Muscle of back (tissue), 11 donors: ENCODE results near the gene TMEM30B. TPM values are rescaled to one million over a fixed set of nuclear protein-coding genes. Genes with fewer than 3 reads are reported as not detected.
A peak's percentile ranks its signal among the peaks of the same experiment; 100 is the strongest.

Experiments used
- DNase-seq, 3 donors: peaks; one replicate each; pipeline versions ENCODE4 v3.0.0 to v3.0.0-alpha.2; 2013
- polyA plus RNA-seq, 10 donors: library from polyadenylated mRNA; unstranded; fragments of 120-200 nt; gene quantifications; one replicate each; pipeline ENCODE4 v1.2.1, GENCODE V29; 2013; ENCODE audit not compliant: insufficient read length in 10 of 10

The TMEM30B gene
- polyA plus RNA-seq, 10 donors: 0.92 to 6.7 (median 4.0) TPM

DNA sequence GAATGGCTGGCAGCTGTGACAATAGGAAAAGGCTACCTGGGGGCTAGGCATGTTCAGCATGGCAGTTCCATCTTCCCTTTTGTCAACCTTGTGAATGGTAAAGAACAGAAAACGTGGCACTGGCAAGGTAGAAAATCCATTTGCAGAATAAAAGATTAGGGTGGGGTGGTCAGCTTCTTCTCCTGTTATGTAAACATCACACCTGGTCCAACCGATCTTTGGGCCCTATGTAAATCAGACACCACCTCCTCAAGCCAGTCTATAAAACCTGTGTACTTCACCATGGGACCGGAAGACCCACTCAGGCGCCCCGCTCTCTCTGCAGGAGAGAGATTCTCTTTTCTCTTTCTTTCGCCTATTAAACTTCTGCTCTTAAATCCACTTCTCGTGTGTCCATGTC is 19.6 kb upstream of the TMEM30B start:
- no peak for DNase-seq

DNA sequence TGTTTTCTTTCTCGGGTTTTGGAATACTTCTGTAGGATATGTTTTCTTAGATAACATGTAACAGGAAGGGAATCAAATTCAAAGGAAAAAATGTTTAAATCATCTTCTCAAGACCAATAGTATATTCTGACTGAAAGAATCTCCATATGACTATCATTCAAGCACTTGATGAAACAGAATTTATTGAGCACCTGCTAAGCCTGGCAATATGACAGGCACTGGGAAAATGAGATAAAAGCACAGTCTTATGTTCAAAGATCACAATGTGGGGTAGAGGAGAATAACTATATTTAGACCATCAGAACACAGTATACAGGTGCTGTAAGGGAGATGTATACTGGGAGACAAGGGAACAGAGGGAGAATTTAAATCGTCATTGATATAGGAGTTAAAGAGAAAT is 19.1 kb upstream of the TMEM30B start:
- DNase-seq: no peak

DNA sequence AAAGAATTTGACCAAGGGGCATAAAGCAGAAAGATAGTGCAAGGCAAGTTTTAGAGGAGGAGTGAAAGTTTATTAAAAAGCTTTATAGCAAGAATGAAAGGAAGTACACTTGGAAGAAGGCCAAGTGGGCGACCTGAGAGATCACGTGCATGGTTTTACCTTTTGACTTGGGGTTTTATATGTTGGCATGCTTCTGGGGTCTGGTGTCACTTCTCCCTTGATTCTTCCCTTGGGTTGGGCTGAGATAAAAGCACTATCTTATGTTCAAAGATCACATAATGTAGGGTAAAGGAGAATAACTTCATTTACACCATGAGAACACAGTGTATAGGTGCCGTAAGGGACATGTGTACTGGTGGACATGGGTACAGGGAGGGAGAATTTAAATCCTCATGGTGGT is 17.7 kb upstream of the TMEM30B start:
- no peak for DNase-seq

DNA sequence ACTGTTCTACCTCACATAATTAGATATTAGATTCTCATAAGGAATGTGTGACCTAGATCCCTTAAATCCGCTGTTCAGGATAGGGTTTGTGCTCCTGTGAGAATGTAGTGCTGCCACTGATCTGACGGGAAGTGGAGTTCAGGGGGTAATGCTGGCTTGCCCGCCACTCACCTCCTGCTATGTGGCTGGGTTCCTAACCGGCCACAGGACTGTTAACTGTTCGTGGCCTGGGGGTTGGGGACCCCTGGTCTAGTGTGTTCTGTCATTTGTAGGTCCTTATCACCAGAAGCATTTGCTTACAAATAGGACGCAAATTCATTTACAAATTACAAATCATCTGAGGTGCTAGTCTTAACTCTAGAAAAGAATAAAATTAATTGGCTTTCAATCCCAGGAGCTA is 16.4 kb upstream of the TMEM30B start:
- DNase-seq: no peak

DNA sequence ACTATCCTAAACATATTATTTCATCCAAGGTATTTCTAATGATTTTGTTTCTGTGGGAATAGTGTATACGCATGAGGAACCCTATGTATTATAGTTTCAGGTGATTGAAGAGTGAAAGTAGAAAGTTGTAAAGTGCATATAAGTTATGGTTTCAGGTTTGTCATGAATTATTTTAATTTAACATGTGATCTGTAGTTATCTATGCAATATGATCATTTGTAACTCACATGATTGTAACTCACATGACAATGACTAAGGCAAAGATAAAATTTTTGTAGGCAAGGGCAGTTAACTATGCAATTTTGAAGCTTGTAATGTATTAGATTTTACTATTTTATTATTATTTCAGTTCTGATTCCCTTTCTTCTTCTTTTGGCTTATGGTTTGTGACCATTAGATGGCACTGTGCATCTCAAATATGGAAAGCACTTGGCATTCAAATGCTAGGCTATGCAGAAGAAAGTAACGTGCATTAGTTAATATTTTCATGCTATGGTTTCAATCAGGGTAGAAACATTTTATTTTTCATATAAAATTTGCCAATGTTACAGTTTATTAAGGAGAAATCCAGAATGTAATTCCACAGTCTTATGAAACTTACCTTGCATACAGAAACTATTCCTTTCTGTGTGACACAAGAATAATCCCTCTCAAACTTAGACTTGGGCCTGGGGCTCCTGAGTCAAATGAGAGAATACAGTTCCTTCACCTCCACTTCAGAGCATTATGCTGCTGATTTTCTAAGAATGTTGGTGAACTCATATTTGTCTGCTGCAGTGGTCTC is 15.8 kb upstream of the TMEM30B start:
- DNase-seq: peak in 2 of 3 donors; percentile 28 to 49

DNA sequence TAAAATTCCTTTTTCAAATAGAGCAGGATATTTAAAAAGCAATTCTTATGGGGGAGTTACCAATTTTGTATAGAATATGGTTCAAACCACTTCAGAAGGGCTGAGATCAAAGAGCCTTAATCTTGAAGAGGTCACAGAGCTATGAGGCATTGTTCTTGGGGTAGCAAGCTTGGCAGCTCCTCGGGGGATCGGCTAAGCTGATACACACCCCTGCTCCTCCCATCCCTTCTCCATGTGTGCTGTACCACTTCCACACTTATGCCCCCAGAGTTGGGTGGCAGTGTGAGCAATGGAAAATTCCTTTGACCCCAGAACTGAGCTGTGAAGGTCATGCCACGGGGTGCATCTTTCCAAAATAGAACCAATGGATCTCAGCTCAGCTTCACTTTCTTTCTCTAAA is 15.0 kb upstream of the TMEM30B start:
- no peak for DNase-seq

DNA sequence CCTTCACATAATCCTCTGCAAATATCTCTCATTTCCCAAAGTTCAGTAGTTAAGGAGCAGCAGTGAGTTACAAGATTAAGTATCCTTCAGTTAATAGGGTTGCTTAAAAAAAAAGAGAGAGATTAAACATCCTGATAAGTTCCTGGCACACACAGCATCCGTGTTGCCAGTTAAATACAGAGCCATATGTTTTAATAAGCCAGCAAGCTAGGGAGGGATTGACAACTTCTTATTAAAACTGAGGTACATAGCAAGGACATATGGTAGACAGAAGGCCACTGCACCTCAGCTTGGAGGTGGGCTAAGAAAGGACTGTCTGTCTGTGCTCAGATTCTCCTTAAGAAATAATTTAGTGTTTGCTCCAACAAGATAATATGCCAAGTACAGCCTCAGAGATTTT is 9.6 kb upstream of the TMEM30B start:
- no peak for DNase-seq

DNA sequence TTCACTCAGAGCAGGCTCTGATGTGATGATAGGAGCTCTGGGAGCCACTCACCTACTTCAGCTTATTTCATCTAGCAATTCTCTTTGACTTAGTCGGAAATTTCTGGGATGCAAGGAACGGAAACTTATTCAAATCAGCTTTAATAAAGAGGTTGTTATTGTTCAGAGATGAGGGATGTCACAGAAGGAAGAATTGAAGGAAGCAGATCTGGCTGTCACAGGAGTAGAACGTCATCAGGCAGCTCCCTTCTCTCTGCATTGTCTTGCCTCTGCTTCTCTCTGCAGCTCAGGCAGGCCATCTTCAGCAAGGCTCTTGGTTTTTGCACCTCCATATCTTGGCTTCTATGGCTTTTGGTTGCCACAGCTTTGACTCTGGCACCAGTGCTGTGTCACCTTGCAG is 7.6 kb upstream of the TMEM30B start:
- no peak for DNase-seq

DNA sequence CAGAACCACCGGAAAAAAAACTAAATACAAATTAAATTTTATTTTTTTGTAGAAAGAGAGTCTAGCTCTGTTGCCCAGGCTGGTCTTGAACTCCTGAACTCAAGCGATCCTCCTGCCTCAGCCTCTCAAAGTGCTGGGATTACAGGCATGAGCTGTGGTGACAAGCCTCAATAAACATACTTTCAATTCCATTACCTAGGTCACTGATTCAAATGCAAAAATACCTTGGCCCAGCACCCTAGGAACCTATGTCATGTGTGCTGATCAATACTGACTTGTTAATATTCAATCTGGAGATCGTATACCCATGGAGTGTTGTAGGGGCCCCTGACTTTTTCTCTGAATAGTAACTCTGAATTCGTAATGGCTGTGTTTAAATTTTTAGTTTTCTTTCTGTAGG is 7.1 kb upstream of the TMEM30B start:
- no peak for DNase-seq

DNA sequence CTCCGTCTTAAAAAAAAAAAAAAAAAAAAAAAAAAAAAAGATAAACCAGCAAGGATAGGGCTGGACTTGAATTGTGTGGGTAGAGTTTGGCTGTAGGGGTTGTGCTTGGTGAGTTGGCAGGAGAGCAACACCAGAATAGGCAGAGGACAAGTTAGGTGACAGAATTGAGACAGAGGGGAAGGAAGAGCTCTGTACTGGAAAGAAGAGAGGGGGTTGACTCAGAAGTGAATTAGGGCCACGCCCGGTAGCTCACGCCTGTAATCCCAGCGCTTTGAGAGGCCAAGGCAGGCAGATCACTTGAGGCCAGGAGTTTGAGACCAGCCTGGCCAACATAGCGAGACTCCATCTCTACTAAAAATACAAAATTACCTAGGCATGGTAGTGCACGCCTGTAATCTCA is 6.1 kb upstream of the TMEM30B start:
- DNase-seq: no peak

DNA sequence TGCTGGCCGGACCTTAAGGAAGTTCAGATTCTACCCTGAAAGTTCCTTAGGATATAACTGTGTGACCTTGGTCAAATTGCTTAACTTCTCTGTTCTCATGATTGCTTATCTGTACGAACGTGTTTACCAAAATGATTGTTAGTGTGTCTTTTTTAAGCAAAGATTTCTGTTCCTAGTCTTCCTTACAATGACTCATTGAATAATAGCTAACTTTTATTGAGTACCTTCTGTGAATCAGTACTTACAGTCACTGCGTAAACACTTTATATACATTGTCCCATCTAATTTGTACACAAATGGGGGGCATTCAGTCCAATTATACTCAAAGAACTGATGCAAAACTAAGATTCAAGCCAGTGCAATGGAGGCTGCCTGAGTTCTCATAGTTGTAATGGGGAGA is 4.2 kb upstream of the TMEM30B start:
- DNase-seq: no peak

DNA sequence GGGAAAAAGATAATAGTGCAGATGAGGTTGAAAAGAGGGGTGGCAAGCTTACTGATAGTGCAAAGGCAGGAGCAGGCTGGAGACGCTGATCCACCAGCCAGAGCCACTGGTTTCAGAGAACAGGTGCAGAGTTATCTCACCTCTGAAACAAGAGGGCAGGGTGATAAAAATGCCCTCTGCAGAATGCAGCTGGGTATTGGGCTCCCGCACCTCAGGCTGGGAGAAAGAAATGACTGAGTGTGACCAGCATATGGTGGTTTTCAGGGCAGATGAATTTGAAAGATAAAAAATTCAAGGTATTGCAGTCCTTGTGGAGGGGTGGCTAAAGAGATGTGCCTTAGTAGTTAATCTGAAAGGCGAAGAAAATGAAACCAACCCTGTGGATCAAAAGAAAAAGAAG is 2.9 kb upstream of the TMEM30B start:
- DNase-seq: no peak

DNA sequence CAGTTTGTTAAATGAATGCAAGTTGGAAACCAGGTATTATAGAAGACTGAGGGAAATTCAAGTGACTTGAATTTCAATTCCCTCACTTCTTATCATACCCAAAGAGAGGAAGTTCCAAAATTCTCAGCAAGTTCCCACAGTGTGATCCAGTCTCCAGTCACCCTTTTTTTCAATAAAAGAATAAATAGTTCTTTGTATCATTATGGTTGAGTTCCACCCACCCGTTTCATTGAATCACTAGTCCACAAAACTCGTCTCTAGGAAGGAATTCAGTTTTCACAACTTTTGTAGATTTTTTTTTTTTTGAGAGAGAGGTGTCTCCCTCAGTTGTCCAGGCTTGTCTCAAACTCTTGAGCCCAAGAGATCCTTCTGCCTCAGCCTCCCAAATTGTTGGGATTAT is 1.6 kb upstream of the TMEM30B start:
- no peak for DNase-seq

DNA sequence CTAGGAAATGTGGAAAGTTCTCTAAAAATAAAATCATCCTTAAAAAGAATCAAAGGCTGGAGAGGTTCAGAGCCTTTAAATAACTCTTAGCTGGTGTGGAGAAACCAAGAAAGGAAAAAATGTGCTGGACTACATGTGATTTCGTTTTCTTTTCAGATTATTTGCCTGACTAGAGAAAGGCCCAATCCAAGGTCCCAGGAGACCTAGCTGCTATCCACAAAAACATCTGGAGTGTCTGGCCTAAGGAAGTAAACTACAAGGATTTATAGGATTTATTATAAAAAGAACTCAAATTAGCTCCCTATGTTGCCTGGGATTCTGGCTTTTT is 774 bp upstream of the TMEM30B start:
- DNase-seq: peak; percentile 77 to 92 (median 86)

DNA sequence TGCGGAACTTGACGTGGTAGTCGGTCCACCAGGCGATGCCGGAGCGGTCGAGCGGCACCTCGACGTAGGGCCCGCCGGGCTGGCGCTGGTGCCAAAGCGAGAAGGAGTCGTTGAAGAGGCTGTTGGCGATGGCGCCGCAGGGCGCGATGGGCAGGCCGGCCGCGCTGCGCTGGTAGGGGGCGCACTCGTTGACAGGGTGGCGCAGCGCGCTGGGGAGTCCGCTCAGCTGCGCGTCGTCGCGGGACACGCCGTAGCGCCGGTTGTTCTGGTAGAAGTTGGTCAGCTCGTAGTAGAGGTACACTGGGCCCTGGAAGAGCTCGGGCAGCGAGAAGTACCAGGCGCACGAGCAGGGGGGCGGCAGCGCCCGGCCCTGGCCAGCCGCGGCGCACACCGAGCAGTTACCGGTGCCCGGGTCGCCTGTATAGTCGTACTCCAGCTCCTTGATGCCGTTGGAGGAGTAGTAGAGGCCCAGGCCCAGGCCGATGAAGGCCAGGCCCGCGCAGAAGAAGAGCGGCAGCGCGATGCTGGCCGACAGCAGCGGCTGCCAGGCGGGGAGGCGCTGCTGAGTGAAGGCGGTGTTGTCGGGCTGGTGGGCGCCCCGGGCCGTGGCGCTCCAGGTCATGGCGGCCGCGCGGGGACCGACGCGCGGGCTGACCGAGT is 482 bp downstream of the TMEM30B start:
- DNase-seq: peak; percentile 44 to 90 (median 73)

DNA sequence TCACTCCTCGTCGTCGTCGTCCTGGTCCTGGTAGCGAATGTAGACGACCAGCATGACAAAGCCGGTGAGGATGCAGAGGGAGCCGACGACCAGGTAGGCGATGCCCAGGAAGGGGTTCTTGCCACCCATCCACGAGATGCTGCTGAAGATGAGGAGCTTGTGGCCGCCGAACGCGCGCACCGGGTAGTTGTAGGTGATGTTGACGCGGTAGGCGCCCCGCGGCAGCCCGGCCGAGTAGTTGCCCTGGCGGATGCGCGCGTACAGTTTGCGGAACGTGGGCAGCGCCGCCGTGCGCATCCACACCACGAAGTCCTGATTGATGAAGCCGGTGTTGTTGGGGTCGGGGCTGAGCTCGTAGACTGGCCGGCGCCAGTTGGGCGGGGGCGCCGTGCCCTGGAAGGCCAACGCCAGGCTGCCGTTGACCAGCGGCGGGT is 1.0 kb downstream of the TMEM30B start:
- no peak for DNase-seq

DNA sequence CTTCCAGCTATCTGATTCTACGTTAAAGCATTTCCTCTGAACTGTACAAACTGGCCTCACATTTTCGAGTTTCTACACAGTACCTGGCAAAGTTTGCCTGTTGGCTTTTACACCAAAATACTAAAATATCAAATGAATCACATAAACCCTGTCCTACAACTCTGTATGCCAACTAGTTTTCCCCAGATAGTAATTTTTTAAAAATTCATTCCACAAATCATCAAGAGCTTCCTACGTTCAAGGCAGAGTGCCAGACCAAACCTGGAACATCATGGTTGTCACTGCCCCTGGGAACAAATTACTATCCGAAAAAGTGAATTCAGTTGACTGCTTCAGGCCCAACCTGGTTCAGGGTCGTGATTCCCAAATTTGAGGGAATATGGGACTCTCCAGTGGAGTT is 2.1 kb downstream of the TMEM30B start:
- DNase-seq: peak in 2 of 3 donors; percentile 55 to 72

DNA sequence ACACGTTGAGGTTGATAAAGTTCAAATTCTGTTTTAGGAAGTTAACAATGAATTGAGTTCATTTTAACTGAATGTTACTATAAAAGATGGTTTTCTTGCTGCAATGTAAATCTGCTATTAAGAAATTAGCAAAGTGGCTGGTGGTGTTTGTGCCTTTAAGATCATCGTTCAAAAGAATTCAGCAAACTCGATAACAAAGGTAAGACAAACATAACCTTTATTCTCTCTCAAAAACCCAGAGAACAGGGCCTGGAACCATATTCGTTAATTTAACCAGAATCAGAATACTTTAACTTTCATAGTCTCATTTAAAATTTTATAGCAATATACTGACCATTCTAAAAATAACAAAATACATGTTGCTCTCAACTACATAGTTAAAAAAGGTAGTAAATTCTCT is 3.4 kb downstream of the TMEM30B start:
- no peak for DNase-seq

DNA sequence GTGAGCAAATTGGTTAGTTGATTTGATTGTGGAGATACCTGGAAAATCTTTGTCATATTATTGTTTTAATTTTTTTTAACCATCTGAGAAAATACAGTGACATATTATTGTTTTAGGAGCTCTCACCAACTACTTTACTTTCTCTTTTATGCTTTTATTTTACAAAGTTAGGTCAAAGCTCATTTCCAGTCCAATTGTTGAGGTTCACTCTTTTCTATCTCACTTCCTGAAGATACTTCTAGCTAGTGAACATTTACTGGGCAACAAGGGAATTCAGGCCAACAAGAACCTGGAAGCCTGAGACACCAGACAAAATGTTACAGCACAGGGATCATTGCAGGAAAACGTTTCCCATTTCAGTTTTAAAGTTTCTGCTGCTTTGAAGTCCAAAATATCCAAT is 3.9 kb downstream of the TMEM30B start:
- no peak for DNase-seq

DNA sequence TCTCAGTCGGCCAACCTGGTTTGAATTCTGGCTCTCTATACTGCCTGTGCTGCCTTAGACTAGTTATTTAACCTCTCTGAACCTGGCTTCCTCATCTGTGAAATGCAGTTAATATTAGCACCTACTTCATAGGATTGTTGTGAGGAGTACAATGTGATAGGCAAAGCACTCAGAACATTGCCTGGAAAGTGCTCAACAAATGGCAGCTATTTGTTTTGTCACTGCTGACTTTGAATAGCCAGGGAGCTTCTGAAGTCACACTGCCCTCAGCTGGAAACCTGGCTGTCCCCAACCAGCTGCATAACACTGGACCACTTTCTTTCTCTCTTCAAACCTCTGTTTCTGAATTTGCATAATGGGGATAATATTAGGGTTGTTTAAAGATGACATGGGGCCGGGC is 9.6 kb downstream of the TMEM30B start:
- DNase-seq: no peak

DNA sequence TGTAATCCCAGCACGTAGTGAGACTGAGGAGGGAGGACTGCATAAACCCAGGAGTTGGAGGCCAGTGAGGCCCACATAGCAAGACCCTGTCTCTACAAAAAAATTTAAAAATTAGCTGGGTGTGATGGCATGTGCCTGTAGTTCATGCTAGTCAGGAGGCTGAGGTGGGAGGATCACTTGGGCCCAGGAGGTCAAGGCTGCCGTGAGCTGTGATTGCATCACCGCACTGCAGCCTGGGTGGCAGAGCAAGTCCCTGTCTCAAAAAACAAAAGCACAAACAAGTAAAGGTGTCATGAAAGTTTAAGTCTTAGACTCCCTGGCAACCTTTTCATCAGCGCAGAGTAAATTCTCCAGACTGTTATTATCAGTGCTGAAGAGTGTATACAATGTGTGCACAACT is 10.4 kb downstream of the TMEM30B start:
- no peak for DNase-seq

DNA sequence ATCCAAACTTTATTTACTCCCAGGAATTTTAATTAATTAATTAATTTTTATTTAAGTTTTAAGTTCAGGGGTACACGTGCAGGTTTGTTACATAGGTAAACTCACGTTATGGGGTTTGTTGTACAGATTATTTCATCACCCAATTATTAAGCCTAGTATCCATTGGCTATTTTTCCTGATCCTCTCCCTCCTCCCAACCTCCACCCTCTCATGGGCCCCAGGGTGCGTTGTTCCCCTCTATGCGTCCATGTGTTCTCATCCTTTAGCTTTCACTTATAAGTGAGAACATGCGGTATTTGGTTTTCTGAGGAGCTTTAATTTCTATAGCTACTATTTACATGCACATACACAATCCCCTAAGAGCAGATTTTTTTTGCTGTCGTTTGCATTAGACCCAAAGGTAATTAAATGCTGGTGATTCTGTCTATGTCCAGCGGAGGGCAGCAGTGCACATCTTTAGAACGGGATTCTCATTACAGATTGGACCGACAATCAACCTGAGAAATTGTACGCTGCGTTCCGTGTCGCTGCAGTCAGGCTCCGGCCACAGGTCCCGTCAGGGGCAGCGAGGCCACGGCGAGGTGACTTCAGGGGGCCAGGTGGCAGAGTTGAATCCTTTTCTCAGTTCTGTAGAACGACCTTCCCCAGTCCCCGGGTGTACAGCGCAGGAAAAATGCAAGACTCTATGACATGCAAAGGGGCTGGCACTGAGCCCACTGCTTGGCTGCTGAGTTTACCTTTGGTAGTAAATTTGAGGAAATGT is 11.6 kb downstream of the TMEM30B start:
- peak; percentile 77 to 91 (median 83) for DNase-seq

DNA sequence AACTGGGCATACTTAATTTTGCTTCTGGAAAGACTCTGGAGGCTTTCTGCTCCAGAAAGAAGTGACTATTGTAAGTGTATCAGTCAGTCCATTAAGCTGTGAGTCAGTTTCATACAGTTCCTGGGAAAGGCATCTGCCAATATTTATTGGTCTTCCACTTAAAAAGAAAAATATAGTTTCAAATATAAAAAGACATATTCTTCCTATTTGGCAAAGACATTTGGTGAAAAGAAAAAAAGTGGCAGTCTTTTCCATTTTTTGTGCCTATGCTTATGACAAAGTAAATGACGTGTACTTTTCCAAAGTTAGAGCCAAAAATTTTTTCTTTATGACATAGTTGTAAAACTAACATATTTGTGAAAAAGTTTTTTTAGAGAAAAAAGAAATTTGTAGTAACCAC is 12.3 kb downstream of the TMEM30B start:
- DNase-seq: peak in 2 of 3 donors; percentile 67 to 73
